Activated CD4-positive, alpha-beta T cell treated with anti-CD3 and anti-CD28 coated beads, Interleukin-10, Interleukin-2, amounts not matched to agents 100 ng/mL and 50 ng/mL, durations not matched to agents 16 hours and 8 hours (primary cell): ENCODE results near the gene FIS1.
"Not testable (repeated sequence)": the region's sequence is repeated elsewhere in the genome, so short reads cannot be mapped to it uniquely, and the experiment has no call there.

Experiments
- DNase-seq: peaks from one replicate; pipeline ENCODE4 v3.0.0-alpha.2; 2020

FIS1 gene

GRCh38 chr7:101232141-101232850, 12.6 kb downstream of the FIS1 start:
- DNase-seq: no peak

GRCh38 chr7:101231644-101232043, 13.2 kb downstream of the FIS1 start:
- DNase-seq: no peak

GRCh38 chr7:101226721-101227120, 18.2 kb downstream of the FIS1 start:
- no peak for DNase-seq

GRCh38 chr7:101225650-101226049, 19.2 kb downstream of the FIS1 start:
- DNase-seq: no peak

- no peak for DNase-seq
Measured at GRCh38 chr7:101223528-101223927, 21.4 kb downstream of the FIS1 start.

GRCh38 chr7:101222275-101222830, 22.5 kb downstream of the FIS1 start:
- DNase-seq: no peak

GRCh38 chr7:101220295-101220694, 24.6 kb downstream of the FIS1 start:
- DNase-seq: no peak

- no peak for DNase-seq
Measured at GRCh38 chr7:101218236-101219125, 26.4 kb downstream of the FIS1 start.

GRCh38 chr7:101217388-101218235, 27.3 kb downstream of the FIS1 start, which contains the start of the genes PLOD3 and ZNHIT1:
Gene PLOD3 (minus strand): TSS chr7:101217581. CDS start chr7:101217274, 307 bp downstream.
Gene ZNHIT1 (plus strand): TSS chr7:101218165. CDS start chr7:101218196, 31 bp downstream.
- peak; percentile 97 for DNase-seq

- DNase-seq: no peak
Measured at GRCh38 chr7:101216860-101217387, 28.0 kb downstream of the FIS1 start.

GRCh38 chr7:101216001-101216859, 28.7 kb downstream of the FIS1 start:
- DNase-seq: no peak

- DNase-seq: no peak
Measured at GRCh38 chr7:101212014-101212413, 32.9 kb downstream of the FIS1 start.

- no peak for DNase-seq
Measured at GRCh38 chr7:101211501-101211900, 33.4 kb downstream of the FIS1 start.

- no peak for DNase-seq
Measured at GRCh38 chr7:101210143-101210542, 34.7 kb downstream of the FIS1 start.

- no peak for DNase-seq
Measured at GRCh38 chr7:101208794-101209193, 36.1 kb downstream of the FIS1 start.

- no peak for DNase-seq
Measured at GRCh38 chr7:101207459-101207858, 37.4 kb downstream of the FIS1 start.

GRCh38 chr7:101206665-101207042, 38.2 kb downstream of the FIS1 start:
- no peak for DNase-seq

- DNase-seq: no peak
Measured at GRCh38 chr7:101205901-101206664, 38.8 kb downstream of the FIS1 start.

GRCh38 chr7:101203740-101204738, 40.8 kb downstream of the FIS1 start:
- DNase-seq: not testable (repeated sequence)
